GM10248 (cell line): Measurements from ENCODE around the gene SPATS2L.
A peak's percentile ranks its signal among the peaks of the same experiment; 100 is the strongest.

Source experiments
- CTCF ChIA-PET: fragments of 300-600 bp; sonication (Branson Sonifier 250); formaldehyde crosslinking; extraction: SDS; loops from one replicate; lab custom pipeline; 2021; ENCODE audit warnings: antibody characterized with exemption; lab: Yijun Ruan, JAX
- POLR2A ChIA-PET: fragments of 350-650 bp; sonication (Branson Sonifier 250); formaldehyde crosslinking; extraction: SDS; loops from one replicate; lab custom pipeline; 2020; ENCODE audit warnings: antibody characterized with exemption; lab: Yijun Ruan, JAX
- DNase-seq: peaks from one replicate; pipeline ENCODE4 v3.0.0; 2012; ENCODE audit errors: extremely low spot score
- TF ChIP-seq, protein P1 (sequence below): IDR thresholded peaks from 2 replicates; pipeline ENCODE4 v1.5.1; 2012; ENCODE audit warnings: mild to moderate bottlenecking, low read depth; ENCODE audit errors: extremely low read depth, missing control alignments, control extremely low read depth

Gene SPATS2L

DNA sequence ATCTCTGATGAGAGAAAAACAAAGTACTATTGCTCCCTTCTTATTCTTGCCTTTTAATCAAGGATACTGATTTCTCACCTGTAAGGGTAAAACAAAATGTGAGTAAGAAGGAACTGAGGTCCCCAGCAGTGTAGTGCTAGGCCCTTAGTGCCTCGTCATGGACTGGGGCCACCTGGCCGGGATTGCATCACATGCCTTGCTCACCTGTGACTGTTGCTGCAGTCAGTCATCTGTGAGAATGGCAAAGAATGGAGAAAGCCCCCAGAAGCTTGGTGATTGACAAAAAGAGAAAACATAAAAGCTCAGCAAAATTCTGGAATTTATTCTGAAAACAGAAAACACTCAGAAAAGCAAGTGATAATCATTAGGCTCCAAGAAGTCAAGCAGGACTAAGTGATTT lies 63.4 kb downstream of the SPATS2L start:
- ChIA-PET CTCF (interaction anchor here (1.5 to 2.4 kb wide), 2 partner anchors 10 to 25 kb away, joined by 3 to 10 read pairs; no protein-coding TSS in a partner anchor), POLR2A (no interaction called here)

DNA sequence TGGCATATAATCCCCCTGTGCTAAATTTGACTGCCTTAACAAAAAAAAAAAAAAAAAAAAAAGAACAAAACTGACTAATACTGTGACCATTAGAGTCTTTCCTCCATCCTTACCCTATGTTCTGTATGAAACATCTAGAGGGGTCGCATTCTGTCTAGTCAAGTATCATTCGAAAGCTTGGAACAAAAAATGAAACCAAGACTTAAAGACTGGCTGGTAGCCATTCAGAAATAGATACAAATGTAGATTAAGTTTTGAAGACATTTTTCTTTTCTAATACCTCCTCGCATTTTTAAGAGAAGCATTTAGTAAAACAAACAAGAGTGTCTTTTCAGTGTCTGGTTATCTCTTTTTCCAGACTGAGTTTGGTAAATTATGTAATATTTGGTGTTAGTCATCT lies 66.7 kb downstream of the SPATS2L start:
- ChIA-PET POLR2A (no interaction called here), CTCF (interaction anchor here (1.3 to 2.3 kb wide), 2 partner anchors 20 to 35 kb away, joined by 3 to 6 read pairs; no protein-coding TSS in a partner anchor)
- TF ChIP-seq, protein P1, sequence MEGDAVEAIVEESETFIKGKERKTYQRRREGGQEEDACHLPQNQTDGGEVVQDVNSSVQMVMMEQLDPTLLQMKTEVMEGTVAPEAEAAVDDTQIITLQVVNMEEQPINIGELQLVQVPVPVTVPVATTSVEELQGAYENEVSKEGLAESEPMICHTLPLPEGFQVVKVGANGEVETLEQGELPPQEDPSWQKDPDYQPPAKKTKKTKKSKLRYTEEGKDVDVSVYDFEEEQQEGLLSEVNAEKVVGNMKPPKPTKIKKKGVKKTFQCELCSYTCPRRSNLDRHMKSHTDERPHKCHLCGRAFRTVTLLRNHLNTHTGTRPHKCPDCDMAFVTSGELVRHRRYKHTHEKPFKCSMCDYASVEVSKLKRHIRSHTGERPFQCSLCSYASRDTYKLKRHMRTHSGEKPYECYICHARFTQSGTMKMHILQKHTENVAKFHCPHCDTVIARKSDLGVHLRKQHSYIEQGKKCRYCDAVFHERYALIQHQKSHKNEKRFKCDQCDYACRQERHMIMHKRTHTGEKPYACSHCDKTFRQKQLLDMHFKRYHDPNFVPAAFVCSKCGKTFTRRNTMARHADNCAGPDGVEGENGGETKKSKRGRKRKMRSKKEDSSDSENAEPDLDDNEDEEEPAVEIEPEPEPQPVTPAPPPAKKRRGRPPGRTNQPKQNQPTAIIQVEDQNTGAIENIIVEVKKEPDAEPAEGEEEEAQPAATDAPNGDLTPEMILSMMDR, result no peak
- DNase-seq, result no peak

More for the DNA sequence above, 63.4 kb downstream of the SPATS2L start:
- no peak for DNase-seq
- TF ChIP-seq, protein P1, result no peak

DNA sequence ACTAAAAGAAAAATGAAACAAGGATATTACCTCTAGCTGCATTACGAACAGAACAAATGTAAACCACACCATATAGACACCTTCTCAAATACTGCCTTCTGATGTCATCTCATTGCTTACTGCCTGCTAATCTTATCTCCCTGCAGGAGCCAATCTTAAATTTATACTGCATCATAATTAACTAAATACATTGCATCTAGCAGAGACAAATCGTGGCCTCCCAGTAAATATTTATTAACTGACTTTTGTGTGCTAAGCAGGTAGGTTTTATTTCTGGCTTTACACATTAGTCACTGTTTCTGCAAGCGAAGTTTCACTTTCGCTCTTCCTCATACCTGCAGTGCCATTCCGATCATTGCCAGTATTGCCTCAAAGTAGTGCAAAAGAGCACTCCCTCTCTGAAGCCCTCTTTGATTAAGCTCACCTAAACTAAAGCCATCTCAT lies 67.5 kb downstream of the SPATS2L start:
- TF ChIP-seq, protein P1, result no peak
- POLR2A ChIA-PET, result no interaction called here
- CTCF ChIA-PET, result interaction anchor here (2.3 kb wide), 1 partner anchor 19 kb away, joined by 6 read pairs; no protein-coding TSS in a partner anchor
- DNase-seq, result peak; percentile 41

DNA sequence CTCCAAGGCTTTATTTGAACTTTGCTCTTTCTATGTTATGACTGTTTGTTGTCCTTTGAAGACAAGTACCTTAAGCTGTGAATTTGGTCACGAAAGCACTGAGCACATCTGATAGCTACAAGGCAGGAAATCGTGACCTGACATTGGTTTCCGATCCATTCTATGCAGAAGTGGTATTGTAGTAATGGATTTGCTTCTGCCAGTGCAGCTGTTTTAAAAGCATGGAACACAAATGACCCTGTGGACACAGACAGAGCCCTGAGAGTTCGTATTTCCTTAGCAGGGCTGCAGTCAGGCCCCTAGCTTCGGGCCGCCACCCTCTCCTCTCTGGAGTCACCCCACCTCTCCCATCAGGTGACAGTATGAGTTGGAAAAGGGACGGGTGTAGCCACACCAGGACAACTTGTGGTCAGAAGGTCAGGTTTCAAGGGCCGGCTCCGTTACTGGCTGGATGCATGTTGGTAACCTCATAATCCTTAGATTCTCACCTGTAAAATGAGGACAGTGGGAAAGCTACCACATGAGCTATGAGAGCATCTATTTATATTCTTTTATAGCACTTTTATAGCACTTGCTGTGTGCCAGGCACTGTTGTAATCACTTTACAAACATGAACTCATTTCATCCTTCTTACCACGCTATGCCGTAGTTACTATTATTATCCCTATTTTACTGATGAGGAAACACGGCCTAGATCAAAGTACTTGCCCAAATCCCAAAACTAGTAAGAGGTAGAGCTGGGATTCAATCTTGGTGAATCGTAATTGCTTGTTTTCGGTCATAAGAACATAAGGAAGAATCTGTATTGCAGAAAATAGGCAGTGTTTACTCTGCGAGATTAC lies 70.2 kb downstream of the SPATS2L start:
- CTCF ChIA-PET, result interaction anchor here (1.1 to 1.4 kb wide), 4 partner anchors 11 to 107 kb away, joined by 3 read pairs; no protein-coding TSS in a partner anchor
- no peak for DNase-seq
- POLR2A ChIA-PET, result no interaction called here
- TF ChIP-seq, protein P1, result no peak

DNA sequence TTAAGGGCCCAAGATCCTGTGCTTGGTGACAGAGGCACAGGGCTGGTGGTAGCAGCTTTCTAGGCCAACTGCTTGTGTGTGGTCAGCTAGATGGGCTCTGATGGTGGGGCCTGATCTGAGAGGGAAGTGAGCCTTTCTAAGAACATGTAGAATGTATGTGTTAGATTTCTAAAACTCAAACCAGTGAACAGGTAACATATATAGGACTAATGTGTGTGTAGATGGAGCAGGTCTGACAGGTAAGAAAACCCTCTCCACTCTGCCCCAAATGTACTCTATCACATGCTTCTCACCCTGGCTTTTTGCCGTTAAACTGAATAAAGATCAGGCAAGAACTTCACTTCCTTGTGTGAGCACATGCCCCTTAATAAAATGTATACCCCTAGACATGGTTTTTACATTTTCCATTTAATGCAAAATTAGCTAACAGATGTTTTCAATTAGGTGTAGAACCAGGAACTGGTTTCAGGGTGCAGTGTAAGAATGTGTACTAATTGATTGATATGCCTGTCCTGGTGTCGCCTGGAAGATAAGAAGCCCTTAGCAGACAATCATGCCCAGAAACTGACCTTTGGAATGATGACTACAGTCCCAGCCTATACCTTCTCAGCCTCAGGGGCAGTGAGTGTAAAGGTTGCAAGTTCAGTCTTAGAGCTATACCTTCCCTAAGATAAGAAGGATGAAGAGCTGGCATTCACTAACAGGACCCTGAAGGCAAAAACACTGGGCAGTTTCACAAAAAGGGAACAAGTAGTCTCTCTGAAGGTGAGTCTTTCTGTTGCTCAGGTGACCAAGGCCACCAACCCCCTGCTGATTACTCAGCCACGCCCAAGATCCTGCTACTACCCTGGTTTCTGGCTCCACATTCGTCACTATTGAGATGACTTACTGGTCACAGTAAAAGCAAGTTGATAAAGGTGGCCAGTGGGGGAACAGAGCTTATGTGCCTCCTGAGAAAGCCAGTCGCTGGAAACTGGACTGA lies 71.2 kb downstream of the SPATS2L start:
- ChIA-PET CTCF (interaction anchor here (1.1 to 1.7 kb wide), 5 partner anchors 17 to 106 kb away, joined by 3 to 8 read pairs (median 3); no protein-coding TSS in a partner anchor), POLR2A (no interaction called here)
- DNase-seq, result no peak
- TF ChIP-seq, protein P1, result no peak
